ENCODE data around the gene PKDCC.

- TF ChIP-seq CTCF (IDR thresholded peaks at IDR 0.05 in 4 of 5, conservative IDR thresholded peaks at IDR 0.05 in 1 of 5), result peak in 4 of 5 experiments; percentile 30 to 76 (median 74)
- TF ChIP-seq POLR2A (IDR thresholded peaks at IDR 0.05), result no peak
Measured at GRCh38 chr2:42089340-42089925, 41.6 kb downstream of the PKDCC start.
